ENCODE data around the gene MEIKIN. TPM values are rescaled to one million over a fixed set of nuclear protein-coding genes. Genes with fewer than 3 reads are reported as not detected.

The MEIKIN gene
- total and polyA plus RNA-seq, 2 donors (not counting 3 experiments of a cell fraction or from before 2014, with no cell fraction given), result not detected

- DNase-seq (ENCODE audit: low read depth, low spot score) (no peak), FAIRE-seq (no peak)
- dilution Hi-C loops (cut with MboI; ENCODE audit: extremely low pct_ligation_motif_present, low sequenced_read_pairs), result no loop called here
- Histone ChIP-seq H3K79me2 (ENCODE audit: control insufficient read depth, insufficient read depth, low read length) (no peaks in the 10 kb centered on the region), H3K9ac (replicated peaks; ENCODE audit: extremely low read depth, insufficient read depth, low read length) (no peak overlapping the region), H3K27ac (ENCODE audit: insufficient read depth, low read depth, low read length) (no peak overlapping the region), H4K20me1 (replicated peaks; ENCODE audit: control insufficient read depth, extremely low read depth, insufficient read depth, low read length) (no peaks in the 10 kb centered on the region), H3K9me1 (replicated peaks; ENCODE audit: control insufficient read depth, extremely low read depth, insufficient read depth, low read length) (no peaks in the 10 kb centered on the region), H3K4me3 (replicated peaks in 1 of 3; ENCODE audit: insufficient read depth in 1 of 3, low read depth in 1 of 3, low read length in 3 of 3) (no peak overlapping the region), H3K9me3 (replicated peaks; ENCODE audit: control insufficient read depth, insufficient read depth, low read length) (no peaks in the 10 kb centered on the region), H3K27me3 (ENCODE audit: control insufficient read depth in 2 of 2, insufficient read depth in 2 of 2, low read length in 2 of 2) (peaks cover 3 to 4% of the 10 kb centered on the region in 2 experiments), H2AFZ (ENCODE audit: low read depth, low read length) (no peak overlapping the region), H3K4me2 (ENCODE audit: insufficient read depth, low read length) (no peak overlapping the region), H3K36me3 (ENCODE audit: control insufficient read depth in 2 of 2, extremely low read depth in 1 of 2, insufficient read depth in 2 of 2, low read length in 2 of 2) (no peaks in the 10 kb centered on the region), H3K4me1 (ENCODE audit: control insufficient read depth, extremely low read depth, insufficient read depth, low read length) (no peaks in the 10 kb centered on the region)
- TF ChIP-seq POLR2AphosphoS5 (IDR thresholded peaks at IDR 0.05; ENCODE audit: insufficient read depth, low read depth, low read length) (no peak), POLR2A (IDR thresholded peaks at IDR 0.05; ENCODE audit: low read depth, low read length) (no peak), MYC (IDR thresholded peaks at IDR 0.05; ENCODE audit: low read depth, low read length) (no peak), FOS (IDR thresholded peaks at IDR 0.05; ENCODE audit: borderline replicate concordance, insufficient read depth, low read length) (no peak), EZH2 (IDR thresholded peaks at IDR 0.05; ENCODE audit: borderline replicate concordance, low read depth, low read length, severe bottlenecking) (no peak), CTCF (IDR thresholded peaks at IDR 0.05; ENCODE audit: extremely low read depth in 1 of 2, insufficient read depth in 1 of 2, low read depth in 1 of 2, low read length in 2 of 2) (no peak), MAX (IDR thresholded peaks at IDR 0.05; ENCODE audit: insufficient read depth, insufficient read length) (no peak), GATA2 (IDR thresholded peaks at IDR 0.05; ENCODE audit: insufficient read depth, insufficient read length, low read depth, low read length) (no peak), JUN (IDR thresholded peaks at IDR 0.05; ENCODE audit: borderline replicate concordance, insufficient read depth, insufficient read length, low read depth) (no peak)
- CTCF ChIA-PET, result no interaction called here
- POLR2A ChIA-PET, result no interaction called here
- no TSS peak for BruUV-seq (replicated peaks)
- intact Hi-C loops (cut with micrococcal nuclease), result no loop called here
These were observed 5.2 kb upstream of the MEIKIN start for GRCh38 chr5:131950706-131951105.

Measured in endothelial cell of umbilical vein (primary cell).